ENCODE data around the gene UNC5B.
A peak's percentile ranks its signal among the peaks of the same experiment; 100 is the strongest.

Gene UNC5B

DNA sequence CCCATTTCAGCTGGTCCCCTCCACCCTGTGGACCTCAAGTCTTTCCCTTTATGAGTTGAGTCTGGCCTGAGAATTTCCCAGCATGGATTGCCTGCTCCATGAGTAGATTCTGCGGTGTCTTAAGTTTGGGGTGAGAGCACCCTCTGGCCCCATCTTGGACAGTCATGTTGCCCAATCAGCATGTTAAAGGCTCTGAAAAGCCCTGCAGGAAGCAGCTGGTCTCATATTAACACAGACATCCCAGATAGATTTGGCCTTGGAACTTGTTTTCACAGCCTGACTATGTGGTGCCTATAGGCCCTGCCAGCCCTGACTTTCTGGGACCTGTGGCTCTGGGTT is 91.2 kb downstream of the UNC5B start:
- H3K4me3 ChIP-seq (ENCODE audit: insufficient read depth, low read depth, low read length, poor library complexity, severe bottlenecking): no peak overlapping the region
- no peaks in the 10 kb centered on the region for H3K27me3 ChIP-seq (replicated peaks; ENCODE audit: control insufficient read depth, insufficient read depth, low read length, poor library complexity, severe bottlenecking)
- H3K27ac ChIP-seq (ENCODE audit: insufficient read depth, low read length, poor library complexity, severe bottlenecking): no peak overlapping the region
- H3K4me1 ChIP-seq (ENCODE audit: control insufficient read depth, insufficient read depth, low read length, poor library complexity, severe bottlenecking): no peaks in the 10 kb centered on the region
- H3K9me3 ChIP-seq (ENCODE audit: control insufficient read depth, low read length): no peaks in the 10 kb centered on the region
- DNase-seq: no peak
- H3K36me3 ChIP-seq (ENCODE audit: control insufficient read depth, insufficient read depth, low read length): no peaks in the 10 kb centered on the region

DNA sequence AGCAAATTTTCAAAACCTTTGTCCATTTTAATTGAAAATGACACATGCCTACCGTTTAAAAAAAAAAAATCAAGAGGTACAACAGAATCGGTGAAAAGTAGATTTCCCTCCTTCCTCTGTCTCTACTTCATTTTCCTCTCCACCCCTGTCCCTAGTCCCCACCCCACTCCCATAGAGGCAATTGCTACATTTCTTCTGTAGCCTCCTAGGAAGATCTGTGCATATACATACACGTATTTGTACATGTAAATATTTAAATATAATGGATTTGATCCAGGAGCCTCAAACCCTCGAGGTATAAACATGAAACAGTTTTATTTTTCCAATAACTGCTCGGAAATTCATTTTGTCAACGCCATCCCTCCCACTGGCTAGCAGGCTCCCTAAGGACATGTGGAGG is 92.5 kb downstream of the UNC5B start:
- Histone ChIP-seq H3K4me1 (ENCODE audit: control insufficient read depth, insufficient read depth, low read length, poor library complexity, severe bottlenecking) (no peaks in the 10 kb centered on the region), H3K4me3 (ENCODE audit: insufficient read depth, low read depth, low read length, poor library complexity, severe bottlenecking) (no peak overlapping the region), H3K36me3 (ENCODE audit: control insufficient read depth, insufficient read depth, low read length) (no peaks in the 10 kb centered on the region), H3K27ac (ENCODE audit: insufficient read depth, low read length, poor library complexity, severe bottlenecking) (no peak overlapping the region), H3K9me3 (ENCODE audit: control insufficient read depth, low read length) (no peaks in the 10 kb centered on the region), H3K27me3 (replicated peaks; ENCODE audit: control insufficient read depth, insufficient read depth, low read length, poor library complexity, severe bottlenecking) (no peaks in the 10 kb centered on the region)
- no peak for DNase-seq

DNA sequence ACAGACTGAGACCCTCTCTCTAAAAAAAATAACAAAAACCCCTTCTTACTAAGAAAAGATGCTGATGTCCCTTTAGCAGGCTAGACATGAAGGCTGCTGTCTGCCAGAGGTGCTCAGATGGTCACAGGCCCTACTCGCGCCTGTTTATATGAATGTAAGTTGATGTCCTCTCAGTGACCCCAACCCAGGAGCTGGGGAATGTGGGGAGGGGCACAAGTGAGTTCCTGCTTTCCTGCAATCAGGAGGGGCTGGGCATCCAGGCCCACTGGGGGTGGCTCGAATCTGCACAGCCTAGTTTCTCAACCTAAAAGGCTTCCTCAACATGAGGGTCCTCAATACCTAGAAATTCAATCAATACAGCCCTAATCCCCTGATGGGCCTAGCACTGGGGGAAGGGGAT is 94.6 kb downstream of the UNC5B start:
- Histone ChIP-seq H3K27ac (ENCODE audit: insufficient read depth, low read length, poor library complexity, severe bottlenecking) (no peak overlapping the region), H3K9me3 (ENCODE audit: control insufficient read depth, low read length) (no peaks in the 10 kb centered on the region), H3K36me3 (ENCODE audit: control insufficient read depth, insufficient read depth, low read length) (no peaks in the 10 kb centered on the region), H3K27me3 (replicated peaks; ENCODE audit: control insufficient read depth, insufficient read depth, low read length, poor library complexity, severe bottlenecking) (no peaks in the 10 kb centered on the region), H3K4me3 (ENCODE audit: insufficient read depth, low read depth, low read length, poor library complexity, severe bottlenecking) (no peak overlapping the region), H3K4me1 (ENCODE audit: control insufficient read depth, insufficient read depth, low read length, poor library complexity, severe bottlenecking) (no peaks in the 10 kb centered on the region)
- DNase-seq: no peak

DNA sequence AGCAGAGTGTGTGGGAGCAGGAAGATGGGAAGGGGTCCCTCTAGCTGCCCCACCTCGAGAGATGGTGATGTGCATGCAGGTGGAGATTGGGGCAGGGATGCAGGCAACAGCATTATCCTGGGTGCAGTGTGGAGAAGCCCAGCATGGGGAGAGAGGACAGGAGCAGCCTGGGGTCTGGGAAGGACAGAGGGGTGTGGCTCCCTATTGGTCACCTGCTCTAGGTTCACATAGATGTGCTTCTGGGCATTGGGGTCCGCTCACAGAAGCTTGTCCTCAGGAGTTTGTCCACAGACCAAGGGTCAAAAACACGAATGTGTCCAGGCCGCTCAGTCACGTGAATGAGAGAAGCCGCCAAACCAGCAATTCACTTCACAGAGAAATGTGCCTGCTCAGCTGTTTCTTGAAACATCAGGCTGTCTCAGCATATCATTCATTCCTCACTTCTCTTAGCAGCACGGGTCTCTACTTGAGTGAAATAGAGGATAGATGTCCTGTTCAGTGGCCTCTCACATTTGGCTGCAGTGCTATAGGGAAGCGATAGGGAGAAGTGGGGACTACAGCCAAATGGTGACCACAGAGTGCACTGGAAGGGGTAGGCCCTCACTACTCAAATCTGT is 95.2 kb downstream of the UNC5B start:
- H3K9me3 ChIP-seq (ENCODE audit: control insufficient read depth, low read length): no peaks in the 10 kb centered on the region
- H3K27ac ChIP-seq (ENCODE audit: insufficient read depth, low read length, poor library complexity, severe bottlenecking): no peak overlapping the region
- H3K4me3 ChIP-seq (ENCODE audit: insufficient read depth, low read depth, low read length, poor library complexity, severe bottlenecking): no peak overlapping the region
- no peaks in the 10 kb centered on the region for H3K36me3 ChIP-seq (ENCODE audit: control insufficient read depth, insufficient read depth, low read length)
- H3K27me3 ChIP-seq (replicated peaks; ENCODE audit: control insufficient read depth, insufficient read depth, low read length, poor library complexity, severe bottlenecking): no peaks in the 10 kb centered on the region
- DNase-seq: no peak
- no peaks in the 10 kb centered on the region for H3K4me1 ChIP-seq (ENCODE audit: control insufficient read depth, insufficient read depth, low read length, poor library complexity, severe bottlenecking)

DNA sequence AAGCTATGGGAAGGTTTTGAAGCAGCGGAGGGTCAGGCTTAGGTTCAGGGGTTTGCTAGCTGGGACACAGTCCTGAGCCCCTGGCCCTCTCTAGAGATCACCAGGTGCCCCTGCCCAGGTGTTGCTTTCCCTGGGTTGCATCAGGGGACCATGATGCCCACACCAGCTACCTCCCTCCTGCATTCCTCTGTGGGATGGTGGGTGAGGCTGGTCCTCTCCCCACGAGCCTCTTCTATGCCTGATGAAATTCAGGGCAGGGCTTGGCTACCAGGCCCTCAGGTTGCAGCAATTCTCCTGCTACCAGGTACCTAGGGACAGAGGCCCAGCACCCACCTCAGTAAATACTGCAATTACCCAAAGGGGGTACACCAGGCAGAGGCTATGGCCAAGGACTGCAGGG is 95.9 kb downstream of the UNC5B start:
- no peak for DNase-seq
- no peaks in the 10 kb centered on the region for H3K27me3 ChIP-seq (replicated peaks; ENCODE audit: control insufficient read depth, insufficient read depth, low read length, poor library complexity, severe bottlenecking)
- H3K9me3 ChIP-seq (ENCODE audit: control insufficient read depth, low read length): no peaks in the 10 kb centered on the region
- H3K36me3 ChIP-seq (ENCODE audit: control insufficient read depth, insufficient read depth, low read length): no peaks in the 10 kb centered on the region
- H3K4me1 ChIP-seq (ENCODE audit: control insufficient read depth, insufficient read depth, low read length, poor library complexity, severe bottlenecking): no peaks in the 10 kb centered on the region
- no peak overlapping the region for H3K27ac ChIP-seq (ENCODE audit: insufficient read depth, low read length, poor library complexity, severe bottlenecking)
- no peak overlapping the region for H3K4me3 ChIP-seq (ENCODE audit: insufficient read depth, low read depth, low read length, poor library complexity, severe bottlenecking)

DNA sequence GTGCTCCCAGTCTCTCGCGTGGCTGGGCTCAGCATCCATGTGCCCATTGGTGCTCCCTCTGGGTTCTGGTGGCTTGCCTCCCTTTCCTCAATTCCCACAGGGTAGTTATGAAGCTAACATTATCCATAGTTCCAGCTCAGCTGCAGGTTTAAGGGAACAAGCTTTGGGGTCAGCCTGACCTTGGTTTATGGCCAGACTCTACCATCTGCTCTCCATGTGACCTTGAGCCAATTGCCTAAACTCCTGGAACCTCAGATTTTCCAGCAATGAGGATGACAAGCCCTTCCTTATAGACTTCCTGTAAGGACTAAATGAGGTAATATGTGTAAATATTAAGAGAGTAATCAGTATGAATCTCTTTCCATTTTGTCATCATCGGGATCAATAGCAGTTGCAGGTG is 96.6 kb downstream of the UNC5B start:
- Histone ChIP-seq H3K27ac (ENCODE audit: insufficient read depth, low read length, poor library complexity, severe bottlenecking) (no peak overlapping the region), H3K27me3 (replicated peaks; ENCODE audit: control insufficient read depth, insufficient read depth, low read length, poor library complexity, severe bottlenecking) (no peaks in the 10 kb centered on the region), H3K4me3 (ENCODE audit: insufficient read depth, low read depth, low read length, poor library complexity, severe bottlenecking) (no peak overlapping the region), H3K9me3 (ENCODE audit: control insufficient read depth, low read length) (no peaks in the 10 kb centered on the region), H3K4me1 (ENCODE audit: control insufficient read depth, insufficient read depth, low read length, poor library complexity, severe bottlenecking) (no peaks in the 10 kb centered on the region), H3K36me3 (ENCODE audit: control insufficient read depth, insufficient read depth, low read length) (no peaks in the 10 kb centered on the region)
- DNase-seq: no peak

DNA sequence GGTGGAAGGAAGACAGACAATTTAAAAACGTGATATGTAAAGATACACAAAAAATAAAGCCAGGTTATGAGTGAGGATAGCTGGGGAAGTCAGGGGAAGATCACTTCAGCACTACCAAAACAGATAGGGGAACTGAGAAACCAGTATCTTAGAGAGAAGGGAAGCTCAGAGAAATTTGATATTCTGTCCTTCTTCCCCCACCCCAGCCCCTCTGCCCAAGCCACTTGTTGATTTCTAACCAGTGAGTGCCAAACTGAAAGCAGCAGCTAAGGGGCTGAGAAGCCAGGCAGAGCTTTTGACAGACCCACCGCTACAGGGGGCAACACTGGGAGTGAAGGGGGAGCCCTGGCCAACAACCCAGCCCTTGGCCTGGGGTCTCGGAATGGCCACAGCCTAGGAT is 97.5 kb downstream of the UNC5B start:
- H3K4me3 ChIP-seq (ENCODE audit: insufficient read depth, low read depth, low read length, poor library complexity, severe bottlenecking): no peak overlapping the region
- H3K4me1 ChIP-seq (ENCODE audit: control insufficient read depth, insufficient read depth, low read length, poor library complexity, severe bottlenecking): peaks cover 3% of the 10 kb centered on the region
- no peaks in the 10 kb centered on the region for H3K9me3 ChIP-seq (ENCODE audit: control insufficient read depth, low read length)
- H3K27me3 ChIP-seq (replicated peaks; ENCODE audit: control insufficient read depth, insufficient read depth, low read length, poor library complexity, severe bottlenecking): no peaks in the 10 kb centered on the region
- H3K27ac ChIP-seq (ENCODE audit: insufficient read depth, low read length, poor library complexity, severe bottlenecking): no peak overlapping the region
- no peak for DNase-seq
- no peaks in the 10 kb centered on the region for H3K36me3 ChIP-seq (ENCODE audit: control insufficient read depth, insufficient read depth, low read length)

DNA sequence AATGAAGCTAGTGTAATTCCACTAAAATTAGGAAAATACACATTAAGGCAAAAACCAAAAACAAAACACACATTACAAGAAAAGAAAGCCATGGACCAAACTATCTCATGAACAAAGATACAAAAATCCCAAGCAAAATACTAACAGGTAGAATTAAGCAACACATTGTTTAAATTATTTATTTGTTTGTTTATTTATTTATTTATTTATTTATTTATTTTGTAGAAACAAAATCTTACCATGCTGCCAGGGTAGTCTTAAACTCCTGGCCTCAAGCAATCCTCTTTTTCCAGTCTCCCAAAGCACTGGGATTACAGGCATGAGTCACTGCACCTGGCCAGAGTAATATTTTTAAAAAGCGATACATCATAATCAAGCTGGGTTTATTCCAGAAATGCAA is 99.8 kb downstream of the UNC5B start:
- no peaks in the 10 kb centered on the region for H3K36me3 ChIP-seq (ENCODE audit: control insufficient read depth, insufficient read depth, low read length)
- H3K27ac ChIP-seq (ENCODE audit: insufficient read depth, low read length, poor library complexity, severe bottlenecking): no peak overlapping the region
- H3K9me3 ChIP-seq (ENCODE audit: control insufficient read depth, low read length): no peaks in the 10 kb centered on the region
- H3K4me1 ChIP-seq (ENCODE audit: control insufficient read depth, insufficient read depth, low read length, poor library complexity, severe bottlenecking): peaks cover 3% of the 10 kb centered on the region
- DNase-seq: no peak
- H3K27me3 ChIP-seq (replicated peaks; ENCODE audit: control insufficient read depth, insufficient read depth, low read length, poor library complexity, severe bottlenecking): no peaks in the 10 kb centered on the region
- H3K4me3 ChIP-seq (ENCODE audit: insufficient read depth, low read depth, low read length, poor library complexity, severe bottlenecking): no peak overlapping the region

DNA sequence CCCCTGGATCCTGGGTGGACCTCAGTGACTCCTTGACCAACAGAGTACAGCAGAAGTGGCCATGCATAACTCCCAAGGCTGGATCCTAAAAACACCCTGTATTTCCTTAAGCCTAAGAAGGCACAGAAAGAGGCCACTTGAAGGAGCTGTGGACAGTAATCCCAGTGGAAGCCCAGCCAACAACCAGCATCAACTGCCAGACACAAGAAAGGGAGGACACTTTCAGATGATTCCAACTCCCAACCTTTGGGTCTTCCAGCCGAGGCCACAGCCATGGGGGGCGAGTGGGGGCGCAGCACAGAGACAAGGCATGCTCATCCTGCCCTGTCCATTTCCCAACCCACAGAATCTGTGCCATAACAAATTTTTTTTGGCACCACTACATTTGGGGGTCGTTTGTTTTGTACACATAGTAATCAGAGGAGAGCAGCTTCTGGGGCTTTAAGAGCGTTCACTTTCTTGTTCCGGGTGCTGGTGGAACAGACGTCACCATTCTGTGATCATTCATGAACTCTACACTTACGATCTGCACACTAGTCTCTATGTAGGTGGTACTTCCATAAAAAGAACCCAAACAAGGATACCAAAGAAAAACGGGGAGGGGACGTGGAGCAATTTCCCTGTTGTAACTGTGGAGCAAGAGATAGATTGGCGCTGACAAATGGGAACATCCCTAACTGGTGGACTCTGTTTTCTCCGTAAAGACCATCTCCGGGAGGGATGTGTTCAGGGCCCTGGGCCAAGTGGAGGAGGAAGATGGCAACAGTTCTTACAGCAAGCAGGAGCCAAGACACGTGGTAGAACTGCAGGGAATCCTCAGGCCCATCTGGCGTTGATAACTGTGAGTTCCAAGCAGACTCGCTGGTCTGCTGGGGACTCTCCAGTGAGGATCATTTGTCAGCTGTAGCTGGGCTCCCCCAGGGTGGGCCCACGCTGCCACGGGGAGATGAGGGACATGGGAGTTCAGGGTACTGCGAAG is 100.7 kb downstream of the UNC5B start:
- Histone ChIP-seq H3K27me3 (replicated peaks; ENCODE audit: control insufficient read depth, insufficient read depth, low read length, poor library complexity, severe bottlenecking) (no peaks in the 10 kb centered on the region), H3K9me3 (ENCODE audit: control insufficient read depth, low read length) (no peaks in the 10 kb centered on the region), H3K27ac (ENCODE audit: insufficient read depth, low read length, poor library complexity, severe bottlenecking) (no peak overlapping the region), H3K4me3 (ENCODE audit: insufficient read depth, low read depth, low read length, poor library complexity, severe bottlenecking) (no peak overlapping the region), H3K36me3 (ENCODE audit: control insufficient read depth, insufficient read depth, low read length) (no peaks in the 10 kb centered on the region), H3K4me1 (ENCODE audit: control insufficient read depth, insufficient read depth, low read length, poor library complexity, severe bottlenecking) (peaks cover 3% of the 10 kb centered on the region)
- DNase-seq: no peak

DNA sequence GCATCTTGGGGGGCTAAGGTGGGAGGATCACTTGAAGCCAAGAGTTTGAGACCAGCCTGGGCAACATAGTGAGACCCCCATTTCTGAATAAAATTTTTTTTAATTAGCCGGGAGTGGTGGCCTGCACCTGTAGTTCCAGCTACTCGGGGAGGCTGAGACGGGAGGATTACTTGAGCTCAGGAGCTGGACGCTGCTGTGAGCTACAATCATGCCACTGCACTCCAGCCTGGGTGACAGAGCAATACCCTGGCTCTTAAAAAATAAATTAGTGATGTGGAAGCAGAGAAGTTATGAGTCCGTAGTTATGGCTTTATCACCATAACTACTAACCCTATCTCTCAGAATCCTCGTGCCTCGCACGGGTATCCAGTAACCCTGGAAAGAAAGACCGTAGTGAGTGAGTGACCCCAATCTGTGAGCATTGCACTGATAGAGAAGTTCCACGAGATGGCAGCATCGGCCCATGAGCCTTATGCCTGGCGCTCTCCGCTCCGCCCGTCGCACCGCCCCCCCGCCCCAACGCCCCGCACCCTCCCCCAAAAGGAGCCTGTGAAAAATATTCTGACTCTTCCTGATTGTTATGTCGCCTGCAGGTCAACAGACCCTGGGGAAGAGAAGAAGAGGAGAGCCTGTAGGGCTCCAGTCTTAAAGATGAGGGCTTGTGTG is 101.8 kb downstream of the UNC5B start:
- Histone ChIP-seq H3K27me3 (replicated peaks; ENCODE audit: control insufficient read depth, insufficient read depth, low read length, poor library complexity, severe bottlenecking) (no peaks in the 10 kb centered on the region), H3K36me3 (ENCODE audit: control insufficient read depth, insufficient read depth, low read length) (no peaks in the 10 kb centered on the region), H3K27ac (ENCODE audit: insufficient read depth, low read length, poor library complexity, severe bottlenecking) (no peak overlapping the region), H3K4me3 (ENCODE audit: insufficient read depth, low read depth, low read length, poor library complexity, severe bottlenecking) (no peak overlapping the region), H3K9me3 (ENCODE audit: control insufficient read depth, low read length) (no peaks in the 10 kb centered on the region), H3K4me1 (ENCODE audit: control insufficient read depth, insufficient read depth, low read length, poor library complexity, severe bottlenecking) (peaks cover 6% of the 10 kb centered on the region)
- DNase-seq: peak; percentile 33 to 45 (median 35)
